Rectal smooth muscle tissue (tissue), 1 donor: Measurements from ENCODE around the gene RBX1.
"Not testable (repeated sequence)": the region's sequence is repeated elsewhere in the genome, so short reads cannot be mapped to it uniquely, and the experiment has no call there.

ENCODE experiments used
- H3K27ac ChIP-seq: one replicate; pipeline ENCODE4 v1.7.0; 2013; ENCODE audit warnings: low read depth, low read length, inconsistent platforms
- H3K27me3 ChIP-seq: one replicate; pipeline ENCODE4 v1.7.0; 2013; ENCODE audit warnings: low read length; ENCODE audit not compliant: control insufficient read depth, insufficient read depth
- H3K36me3 ChIP-seq: one replicate; pipeline ENCODE4 v1.7.0; 2013; ENCODE audit warnings: low read length; ENCODE audit not compliant: control insufficient read depth, insufficient read depth
- H3K4me1 ChIP-seq: one replicate; pipeline ENCODE4 v1.7.0; 2013; ENCODE audit warnings: low read length; ENCODE audit not compliant: control insufficient read depth, insufficient read depth
- H3K4me3 ChIP-seq: one replicate; pipeline ENCODE4 v1.7.0; 2013; ENCODE audit warnings: low read length
- H3K9ac ChIP-seq: one replicate; pipeline ENCODE4 v1.7.0; 2013; ENCODE audit warnings: low read length

The RBX1 gene

GRCh38 chr22:40950962-40951794, at the start of gene RBX1:
Gene RBX1, plus strand, starts transcription at chr22:40951378. Its CDS starts 21 bp downstream, at chr22:40951399.
- Histone ChIP-seq H3K27me3 (no peaks in the 10 kb centered on the region), H3K4me3 (peak within 1 kb of the TSS; percentile 95), H3K9ac (peak within 1 kb of the TSS; percentile 96), H3K4me1 (peaks cover 7% of the 10 kb centered on the region), H3K36me3 (peaks cover 3% of the 10 kb centered on the region), H3K27ac (peak within 1 kb of the TSS; percentile 96)

- no peak overlapping the region for H3K4me3 ChIP-seq
- H3K36me3 ChIP-seq: peaks cover 7% of the 10 kb centered on the region
- no peaks in the 10 kb centered on the region for H3K4me1 ChIP-seq
- H3K27me3 ChIP-seq: no peaks in the 10 kb centered on the region
- H3K9ac ChIP-seq: no peak overlapping the region
- H3K27ac ChIP-seq: no peak overlapping the region
Measured at GRCh38 chr22:40904101-40904500, 47.1 kb upstream of the RBX1 start.

- Histone ChIP-seq H3K9ac (no peak overlapping the region), H3K27ac (no peak overlapping the region), H3K4me3 (no peak overlapping the region), H3K36me3 (peaks cover 10% of the 10 kb centered on the region), H3K4me1 (no peaks in the 10 kb centered on the region), H3K27me3 (no peaks in the 10 kb centered on the region)
Measured at GRCh38 chr22:40908895-40909294, 42.3 kb upstream of the RBX1 start.

- no peaks in the 10 kb centered on the region for H3K4me1 ChIP-seq
- no peak overlapping the region for H3K4me3 ChIP-seq
- H3K9ac ChIP-seq: no peak overlapping the region
- H3K27ac ChIP-seq: no peak overlapping the region
- peaks cover 7% of the 10 kb centered on the region for H3K36me3 ChIP-seq
- no peaks in the 10 kb centered on the region for H3K27me3 ChIP-seq
Measured at GRCh38 chr22:40911772-40912171, 39.4 kb upstream of the RBX1 start.

GRCh38 chr22:40912987-40913386, 38.2 kb upstream of the RBX1 start:
- H3K9ac ChIP-seq, H3K36me3 ChIP-seq, H3K4me3 ChIP-seq, H3K4me1 ChIP-seq, H3K27me3 ChIP-seq, H3K27ac ChIP-seq: not testable (repeated sequence)

GRCh38 chr22:40919446-40919845, 31.7 kb upstream of the RBX1 start:
- Histone ChIP-seq H3K36me3 (peaks cover 10% of the 10 kb centered on the region), H3K9ac (no peak overlapping the region), H3K27ac (no peak overlapping the region), H3K4me1 (no peaks in the 10 kb centered on the region), H3K4me3 (no peak overlapping the region), H3K27me3 (no peaks in the 10 kb centered on the region)

GRCh38 chr22:40920526-40920925, 30.7 kb upstream of the RBX1 start:
- Histone ChIP-seq H3K4me1 (no peaks in the 10 kb centered on the region), H3K9ac (no peak overlapping the region), H3K4me3 (no peak overlapping the region), H3K27ac (no peak overlapping the region), H3K36me3 (peaks cover 17% of the 10 kb centered on the region), H3K27me3 (no peaks in the 10 kb centered on the region)

GRCh38 chr22:40922484-40923303, 28.5 kb upstream of the RBX1 start:
- Histone ChIP-seq H3K27me3 (no peaks in the 10 kb centered on the region), H3K27ac (no peak overlapping the region), H3K4me3 (no peak overlapping the region), H3K36me3 (peaks cover 21% of the 10 kb centered on the region), H3K4me1 (no peaks in the 10 kb centered on the region), H3K9ac (no peak overlapping the region)

- H3K4me1 ChIP-seq: no peaks in the 10 kb centered on the region
- H3K27me3 ChIP-seq: no peaks in the 10 kb centered on the region
- H3K9ac ChIP-seq: no peak overlapping the region
- H3K27ac ChIP-seq: no peak overlapping the region
- peaks cover 19% of the 10 kb centered on the region for H3K36me3 ChIP-seq
- no peak overlapping the region for H3K4me3 ChIP-seq
Measured at GRCh38 chr22:40928657-40929056, 22.5 kb upstream of the RBX1 start.

- Histone ChIP-seq H3K27ac (no peak overlapping the region), H3K4me1 (no peaks in the 10 kb centered on the region), H3K27me3 (no peaks in the 10 kb centered on the region), H3K9ac (no peak overlapping the region), H3K4me3 (no peak overlapping the region), H3K36me3 (no peaks in the 10 kb centered on the region)
Measured at GRCh38 chr22:40932396-40932795, 18.8 kb upstream of the RBX1 start.

- Histone ChIP-seq H3K4me1 (no peaks in the 10 kb centered on the region), H3K36me3 (no peaks in the 10 kb centered on the region), H3K9ac (no peak overlapping the region), H3K4me3 (no peak overlapping the region), H3K27me3 (no peaks in the 10 kb centered on the region), H3K27ac (no peak overlapping the region)
Measured at GRCh38 chr22:40939202-40939601, 12.0 kb upstream of the RBX1 start.

GRCh38 chr22:40951795-40952605, 822 bp downstream of the RBX1 start:
- Histone ChIP-seq H3K4me1 (peaks cover 7% of the 10 kb centered on the region), H3K9ac (peak overlapping the region; percentile 88)

More at GRCh38 chr22:40951795-40952605, 822 bp downstream of the RBX1 start:
- H3K27me3 ChIP-seq: no peaks in the 10 kb centered on the region
- H3K4me3 ChIP-seq: peak overlapping the region; percentile 95
- H3K27ac ChIP-seq: peak overlapping the region; percentile 93
- peaks cover 3% of the 10 kb centered on the region for H3K36me3 ChIP-seq
